CD4-positive, alpha-beta T cell treated with Interleukin-15 for 4 hours (primary cell): ENCODE data around the gene CCIN.
"Not testable (repeated sequence)": the region's sequence is repeated elsewhere in the genome, so short reads cannot be mapped to it uniquely, and the experiment has no call there.

ENCODE experiments used
- DNase-seq: peaks from one replicate; pipeline ENCODE4 v3.0.0-alpha.2; 2020; ENCODE audit warnings: low spot score

The CCIN gene

DNA sequence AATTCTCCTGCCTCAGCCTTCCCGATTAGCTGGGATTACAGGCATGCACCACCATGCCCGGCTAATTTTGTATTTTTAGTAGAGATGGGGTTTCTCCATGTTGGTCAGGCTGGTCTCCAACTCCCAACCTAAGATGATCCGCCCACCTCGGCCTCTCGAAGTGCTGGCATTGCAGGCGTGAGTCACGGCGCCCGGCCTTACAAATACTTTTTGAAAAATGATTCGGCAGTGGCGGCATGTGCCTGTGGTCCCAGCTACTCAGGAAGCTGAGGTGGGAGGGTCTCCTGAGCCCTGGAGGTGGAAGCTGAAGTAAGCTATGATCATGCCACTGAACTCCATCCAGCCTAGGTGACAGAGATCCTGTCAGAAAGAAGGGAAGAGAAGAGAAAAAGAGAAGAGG, 9.1 kb upstream of the CCIN start:
- DNase-seq = not testable (repeated sequence)

DNA sequence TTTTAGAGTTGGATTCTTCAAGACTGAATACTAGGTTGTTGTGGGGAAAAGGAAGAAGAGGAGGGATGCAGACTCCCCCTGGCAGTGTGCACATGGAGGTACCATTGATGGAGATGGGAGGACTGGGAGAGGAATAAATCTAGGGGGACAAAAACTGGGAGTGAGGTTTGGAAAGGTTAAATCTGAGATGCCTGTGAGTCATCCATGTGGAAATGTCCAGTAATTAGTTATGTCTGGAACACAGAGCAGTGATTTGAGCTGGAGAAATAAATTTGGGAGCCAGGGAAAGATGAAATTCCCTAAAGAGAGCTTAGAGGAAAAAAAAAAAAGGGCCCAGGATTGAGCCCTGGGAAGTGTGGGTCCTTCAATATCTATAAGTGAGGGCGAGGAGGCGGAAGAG, 8.0 kb upstream of the CCIN start:
- DNase-seq = no peak

DNA sequence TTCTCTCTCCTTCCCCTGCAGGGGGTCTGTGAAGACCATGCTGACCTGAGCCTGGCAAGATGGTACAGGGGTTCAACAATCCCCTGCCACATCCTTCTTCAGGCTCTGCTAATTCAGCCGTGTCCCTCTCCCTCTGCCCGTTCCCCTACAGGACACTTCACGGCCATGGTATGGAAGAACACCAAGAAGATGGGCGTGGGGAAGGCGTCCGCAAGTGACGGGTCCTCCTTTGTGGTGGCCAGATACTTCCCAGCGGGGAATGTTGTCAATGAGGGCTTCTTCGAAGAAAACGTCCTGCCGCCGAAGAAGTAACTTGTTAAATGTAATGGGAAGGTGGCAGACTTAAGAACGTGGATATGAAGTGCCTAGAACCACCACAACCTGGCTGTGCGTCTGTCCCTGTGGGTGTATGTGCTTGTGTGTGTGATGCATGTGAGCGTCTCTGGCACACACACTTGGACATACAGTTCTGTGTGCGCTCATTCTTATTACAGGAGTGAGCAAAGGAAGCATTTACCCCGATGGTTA, 6.9 kb upstream of the CCIN start:
- no peak for DNase-seq

DNA sequence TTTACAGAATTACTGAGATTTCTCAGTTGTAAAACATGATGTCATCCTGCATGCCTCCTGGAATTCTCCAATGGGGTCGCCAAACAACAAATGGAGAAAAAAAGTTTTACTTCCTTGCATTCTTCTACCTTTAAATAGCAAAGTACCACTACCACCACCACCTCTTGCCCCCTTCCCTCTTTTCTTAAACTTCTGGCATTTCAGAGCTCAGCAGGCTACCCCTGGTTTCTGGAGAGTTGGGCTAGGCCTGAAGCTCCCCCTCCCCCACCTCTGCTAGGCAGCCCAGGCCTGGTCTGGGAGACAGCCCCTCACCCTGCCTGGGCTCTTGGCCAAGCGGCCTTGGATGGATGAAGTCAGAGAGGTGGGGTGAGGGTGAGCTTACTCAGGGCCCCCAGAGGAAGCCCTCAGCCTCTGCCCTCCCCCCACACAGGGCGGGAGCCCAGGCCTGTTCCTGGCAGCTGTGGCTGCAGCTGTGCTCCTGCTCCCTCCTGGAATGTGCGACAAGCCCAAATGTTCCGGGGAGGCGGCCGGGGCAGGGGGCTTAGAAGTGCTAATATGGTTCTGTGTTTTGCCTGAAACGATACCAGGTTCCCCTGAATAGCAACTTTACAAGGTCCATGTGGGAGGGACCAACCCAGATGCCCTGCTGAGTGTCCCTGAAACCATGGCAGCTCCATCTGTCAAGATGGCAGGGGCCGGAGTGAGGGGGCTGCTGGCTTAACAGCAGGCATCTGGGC, 6.0 kb upstream of the CCIN start:
- no peak for DNase-seq

- no peak for DNase-seq
These were observed 5.4 kb upstream of the CCIN start for GRCh38 chr9:36163786-36164170.

DNA sequence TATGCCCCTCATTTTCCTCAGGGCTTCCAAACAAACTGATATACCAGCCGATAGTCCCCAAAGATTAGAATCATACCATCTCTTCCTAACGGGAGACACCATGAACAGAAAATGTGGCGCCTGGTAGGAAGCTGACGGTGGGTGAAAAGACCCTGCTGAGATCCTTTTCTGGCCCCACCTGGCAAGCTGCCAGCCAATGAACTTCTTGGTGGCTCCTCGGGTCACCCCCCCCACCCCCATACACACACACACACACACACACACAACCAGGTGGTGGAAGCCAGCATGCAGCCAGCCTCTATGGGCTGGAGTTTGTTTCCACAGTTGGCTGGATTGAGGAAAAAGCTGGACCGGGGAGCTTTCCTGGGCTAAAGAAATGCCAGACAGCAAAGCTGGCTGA, 4.8 kb upstream of the CCIN start:
- no peak for DNase-seq

DNA sequence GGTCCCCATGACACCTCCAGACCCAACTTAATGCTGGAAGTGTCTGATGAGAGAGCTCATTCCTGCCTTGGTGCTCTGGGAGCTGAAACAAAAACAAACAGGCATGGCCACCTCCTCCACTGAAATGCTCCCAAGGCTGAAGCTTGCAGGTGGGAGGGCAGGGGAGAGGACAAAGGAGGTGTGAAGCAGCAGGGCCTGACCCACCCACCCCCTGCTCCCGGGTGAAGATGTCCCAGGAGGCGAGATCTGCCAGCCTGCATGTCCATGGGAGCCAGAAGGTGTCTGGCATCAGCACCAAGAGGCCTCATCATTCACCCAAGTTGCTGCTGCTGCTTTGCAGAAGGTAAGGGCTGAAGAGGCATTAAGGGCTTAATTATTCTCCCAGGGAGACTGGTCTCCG, 4.2 kb upstream of the CCIN start:
- DNase-seq = no peak

DNA sequence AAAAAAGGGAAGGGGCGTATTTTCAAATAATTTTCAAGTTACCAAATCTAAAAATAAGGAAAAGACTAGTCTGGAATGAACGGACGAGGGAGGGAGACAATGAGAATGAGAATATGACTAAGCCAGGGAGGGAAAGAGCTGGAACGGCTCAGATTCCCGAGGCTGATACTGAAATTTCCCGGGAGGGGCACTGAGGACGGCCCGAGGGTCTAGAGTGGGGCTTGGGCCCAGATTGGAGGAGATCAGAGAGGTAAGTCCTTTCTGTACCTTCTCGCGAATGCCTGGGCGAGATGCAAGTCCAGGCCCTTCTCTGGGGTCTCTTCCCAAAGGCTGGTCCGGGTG, 3.4 kb upstream of the CCIN start:
- no peak for DNase-seq

DNA sequence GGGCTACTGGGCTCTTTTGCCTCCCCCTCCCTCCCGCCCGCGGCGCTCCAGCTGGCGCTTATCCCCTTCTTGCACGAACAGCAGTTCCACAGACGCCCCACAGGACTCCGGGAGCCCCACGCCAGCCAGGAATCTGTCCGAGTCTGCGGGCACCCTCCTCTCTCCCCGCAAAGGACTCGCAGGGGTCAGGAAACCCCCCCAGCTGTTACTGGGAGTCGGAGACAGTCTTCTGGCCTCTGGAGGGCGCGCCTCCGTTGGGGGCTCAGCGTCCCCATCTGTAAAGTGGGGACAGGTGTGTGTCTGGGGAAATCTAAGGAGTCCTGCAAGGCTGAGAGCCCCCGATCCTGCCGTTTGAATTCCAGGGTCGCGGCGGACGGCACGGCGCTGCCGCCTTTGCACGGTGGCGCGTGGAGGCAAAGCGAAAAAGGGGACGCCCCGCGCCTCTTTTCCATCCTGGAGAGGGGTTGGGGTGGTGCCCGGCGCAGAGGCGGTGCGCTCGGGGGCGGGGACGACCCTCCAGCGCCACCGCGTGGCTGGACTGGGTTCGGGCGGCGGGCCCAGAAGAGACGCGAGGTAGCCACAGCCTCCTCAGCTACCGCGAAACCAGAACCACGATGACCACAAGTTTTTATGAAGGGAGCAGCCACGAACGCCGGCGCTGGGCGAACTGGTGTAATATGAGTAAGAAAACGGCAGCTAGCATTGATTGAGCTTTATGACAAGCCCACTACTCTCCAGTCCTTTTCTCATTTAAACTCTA, 2.8 kb upstream of the CCIN start:
- peak; percentile 84 for DNase-seq

DNA sequence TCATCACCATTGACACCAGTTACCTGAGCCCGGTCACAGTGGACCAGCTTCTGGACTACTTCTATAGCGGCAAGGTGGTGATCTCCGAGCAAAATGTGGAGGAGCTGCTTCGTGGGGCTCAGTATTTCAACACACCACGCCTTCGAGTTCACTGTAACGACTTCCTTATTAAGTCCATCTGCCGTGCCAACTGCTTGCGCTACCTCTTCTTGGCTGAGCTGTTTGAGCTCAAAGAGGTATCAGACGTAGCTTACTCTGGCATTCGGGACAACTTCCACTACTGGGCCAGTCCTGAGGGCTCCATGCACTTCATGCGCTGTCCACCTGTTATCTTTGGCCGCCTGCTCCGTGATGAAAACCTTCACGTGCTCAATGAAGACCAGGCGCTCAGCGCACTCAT, 520 bp downstream of the CCIN start:
- DNase-seq = no peak

- no peak for DNase-seq
These were observed 1.3 kb downstream of the CCIN start for GRCh38 chr9:36170531-36170930.

GRCh38 chr9:36173861-36174260, 4.7 kb downstream of the CCIN start:
- DNase-seq = no peak

DNA sequence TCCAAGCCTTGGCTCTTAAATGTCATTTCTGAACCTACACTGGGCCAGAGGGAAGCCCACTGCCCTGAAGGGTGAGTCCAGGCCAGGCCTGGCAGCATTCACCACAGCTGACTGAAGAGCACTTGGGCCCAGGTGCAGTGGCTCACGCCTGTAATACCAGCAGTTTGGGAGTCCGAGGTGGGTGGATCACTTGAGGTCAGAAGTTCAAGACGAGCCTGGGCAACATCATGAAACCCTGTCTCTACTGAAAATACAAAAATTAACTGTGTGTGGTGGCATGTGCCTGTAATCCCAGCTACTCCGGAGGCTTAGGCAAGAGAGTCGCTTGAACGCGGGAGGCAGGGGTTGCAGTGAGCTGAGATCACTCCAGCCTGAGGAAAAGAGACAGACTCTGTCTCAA, 5.1 kb downstream of the CCIN start:
- no peak for DNase-seq

- DNase-seq = no peak
These were observed 5.5 kb downstream of the CCIN start for GRCh38 chr9:36174731-36175130.

GRCh38 chr9:36175209-36175608, 6.0 kb downstream of the CCIN start:
- not testable (repeated sequence) for DNase-seq

DNA sequence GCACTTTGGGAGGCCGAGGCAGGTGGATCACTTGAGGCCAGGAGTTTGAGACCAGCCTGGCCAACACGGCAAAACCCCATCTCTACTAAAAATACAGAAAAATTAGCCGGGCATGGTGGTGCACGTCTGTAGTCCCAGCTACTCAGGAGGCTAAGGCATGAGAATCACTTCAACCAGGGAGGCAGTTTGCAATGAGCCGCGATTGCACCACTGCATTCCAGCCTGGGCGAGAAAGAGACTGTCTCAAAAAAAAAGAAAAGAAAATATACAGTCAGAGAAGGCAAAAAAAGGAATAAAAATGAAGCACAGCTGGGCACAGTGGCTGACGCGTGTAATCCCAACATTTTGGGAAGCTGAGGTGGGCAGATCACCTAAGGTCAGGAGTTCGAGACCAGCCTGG, 7.3 kb downstream of the CCIN start:
- DNase-seq = not testable (repeated sequence)

- DNase-seq = no peak
These were observed 8.4 kb downstream of the CCIN start for GRCh38 chr9:36177571-36177970.

DNA sequence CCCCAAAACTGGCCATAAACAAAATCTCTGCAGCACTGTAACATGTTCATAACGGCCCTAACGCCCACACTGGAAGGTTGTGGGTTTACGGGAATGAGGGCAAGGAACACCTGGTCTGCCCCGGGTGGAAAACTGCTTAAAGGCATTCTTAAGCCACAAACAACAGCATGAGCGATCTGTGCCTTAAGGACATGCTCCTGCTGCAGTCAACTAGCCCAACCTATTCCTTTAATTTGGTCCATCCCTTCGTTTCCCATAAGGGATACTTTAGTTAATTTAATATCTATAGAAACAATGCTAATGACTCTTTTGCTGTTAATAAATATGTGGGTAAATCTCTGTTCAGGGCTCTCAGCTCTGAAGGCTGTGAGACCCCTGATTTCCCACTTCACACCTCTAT, 11.1 kb downstream of the CCIN start:
- not testable (repeated sequence) for DNase-seq

GRCh38 chr9:36187414-36187813, 18.2 kb downstream of the CCIN start:
- DNase-seq = no peak

- no peak for DNase-seq
These were observed 19.0 kb downstream of the CCIN start for GRCh38 chr9:36188212-36188611.

DNA sequence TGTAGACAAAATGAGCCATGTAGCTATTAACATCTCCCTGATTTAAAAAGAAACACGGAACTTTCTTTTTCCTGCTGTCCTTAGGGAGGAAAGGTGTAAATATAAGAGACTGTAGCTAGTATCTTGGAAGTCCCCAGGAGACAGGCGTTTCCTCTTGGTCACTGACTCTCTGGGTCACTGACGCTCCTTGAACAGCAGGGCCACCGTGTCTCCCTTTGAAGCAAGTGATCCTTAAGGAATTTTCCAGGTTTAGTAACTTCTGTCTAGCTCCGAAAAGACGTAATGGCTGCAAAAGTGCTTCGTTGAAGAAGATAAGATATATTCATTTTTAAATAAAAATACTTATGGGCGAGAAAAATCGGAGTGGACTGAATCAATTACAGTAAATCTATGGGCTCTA, 20.8 kb downstream of the CCIN start:
- DNase-seq = no peak

GRCh38 chr9:36190388-36191289, 21.5 kb downstream of the CCIN start, which contains the start of gene CLTA:
Gene CLTA, plus strand, starts transcription at chr9:36190921. Its CDS starts 136 bp downstream, at chr9:36191057.
- DNase-seq = peak; percentile 96

GRCh38 chr9:36191290-36191645, 22.1 kb downstream of the CCIN start:
- peak; percentile 31 for DNase-seq
